Measurements from ENCODE around the gene PDIA5.
A peak's percentile ranks its signal among the peaks of the same experiment; 100 is the strongest.

Gene PDIA5

DNA sequence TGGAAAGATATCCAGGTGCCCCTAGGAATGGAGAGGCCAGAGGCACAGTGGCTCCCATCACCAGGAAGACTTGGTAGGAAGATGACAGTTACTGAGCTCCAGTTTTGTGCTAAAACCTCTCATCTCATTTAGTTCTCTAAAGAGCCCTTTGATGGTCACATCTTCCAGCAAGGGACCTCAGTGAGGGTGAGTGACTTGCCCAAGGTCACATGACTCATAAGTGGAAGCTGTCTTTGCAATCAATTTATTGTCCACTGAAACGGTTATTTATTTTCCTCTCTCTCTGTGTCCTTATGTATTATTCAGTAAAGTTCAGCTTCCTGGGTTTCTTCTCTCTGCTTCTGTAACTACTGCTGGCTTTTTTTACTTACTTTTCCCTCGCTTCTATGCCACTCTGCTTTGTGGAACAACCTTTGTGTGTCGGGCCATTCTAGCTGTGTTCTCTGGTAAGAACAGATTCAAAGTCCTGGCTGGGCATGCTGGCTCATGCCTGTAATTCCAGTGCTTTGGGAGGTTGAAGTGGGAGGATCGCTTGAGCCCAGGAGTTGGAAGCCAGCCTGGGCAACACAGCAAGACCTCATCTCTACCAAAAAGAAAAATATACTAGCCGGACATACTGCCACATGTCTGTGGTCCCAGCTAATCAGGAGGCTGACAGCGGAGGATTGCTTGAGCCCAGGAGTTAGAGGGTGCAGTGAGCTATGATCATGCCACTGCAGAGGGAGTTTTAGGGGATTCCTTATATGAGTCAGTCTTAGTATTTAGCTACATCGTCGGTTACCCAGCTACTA lies 55.9 kb downstream of the PDIA5 start:
- peak; percentile 58 for DNase-seq (ENCODE audit: low read depth)
- TF ChIP-seq, protein P1, sequence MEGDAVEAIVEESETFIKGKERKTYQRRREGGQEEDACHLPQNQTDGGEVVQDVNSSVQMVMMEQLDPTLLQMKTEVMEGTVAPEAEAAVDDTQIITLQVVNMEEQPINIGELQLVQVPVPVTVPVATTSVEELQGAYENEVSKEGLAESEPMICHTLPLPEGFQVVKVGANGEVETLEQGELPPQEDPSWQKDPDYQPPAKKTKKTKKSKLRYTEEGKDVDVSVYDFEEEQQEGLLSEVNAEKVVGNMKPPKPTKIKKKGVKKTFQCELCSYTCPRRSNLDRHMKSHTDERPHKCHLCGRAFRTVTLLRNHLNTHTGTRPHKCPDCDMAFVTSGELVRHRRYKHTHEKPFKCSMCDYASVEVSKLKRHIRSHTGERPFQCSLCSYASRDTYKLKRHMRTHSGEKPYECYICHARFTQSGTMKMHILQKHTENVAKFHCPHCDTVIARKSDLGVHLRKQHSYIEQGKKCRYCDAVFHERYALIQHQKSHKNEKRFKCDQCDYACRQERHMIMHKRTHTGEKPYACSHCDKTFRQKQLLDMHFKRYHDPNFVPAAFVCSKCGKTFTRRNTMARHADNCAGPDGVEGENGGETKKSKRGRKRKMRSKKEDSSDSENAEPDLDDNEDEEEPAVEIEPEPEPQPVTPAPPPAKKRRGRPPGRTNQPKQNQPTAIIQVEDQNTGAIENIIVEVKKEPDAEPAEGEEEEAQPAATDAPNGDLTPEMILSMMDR (IDR thresholded peaks at IDR 0.05; ENCODE audit: insufficient read depth, low read depth, low read length, missing control alignments) = no peak
- no peak overlapping the region for H3K4me3 ChIP-seq (ENCODE audit: low read length)

DNA sequence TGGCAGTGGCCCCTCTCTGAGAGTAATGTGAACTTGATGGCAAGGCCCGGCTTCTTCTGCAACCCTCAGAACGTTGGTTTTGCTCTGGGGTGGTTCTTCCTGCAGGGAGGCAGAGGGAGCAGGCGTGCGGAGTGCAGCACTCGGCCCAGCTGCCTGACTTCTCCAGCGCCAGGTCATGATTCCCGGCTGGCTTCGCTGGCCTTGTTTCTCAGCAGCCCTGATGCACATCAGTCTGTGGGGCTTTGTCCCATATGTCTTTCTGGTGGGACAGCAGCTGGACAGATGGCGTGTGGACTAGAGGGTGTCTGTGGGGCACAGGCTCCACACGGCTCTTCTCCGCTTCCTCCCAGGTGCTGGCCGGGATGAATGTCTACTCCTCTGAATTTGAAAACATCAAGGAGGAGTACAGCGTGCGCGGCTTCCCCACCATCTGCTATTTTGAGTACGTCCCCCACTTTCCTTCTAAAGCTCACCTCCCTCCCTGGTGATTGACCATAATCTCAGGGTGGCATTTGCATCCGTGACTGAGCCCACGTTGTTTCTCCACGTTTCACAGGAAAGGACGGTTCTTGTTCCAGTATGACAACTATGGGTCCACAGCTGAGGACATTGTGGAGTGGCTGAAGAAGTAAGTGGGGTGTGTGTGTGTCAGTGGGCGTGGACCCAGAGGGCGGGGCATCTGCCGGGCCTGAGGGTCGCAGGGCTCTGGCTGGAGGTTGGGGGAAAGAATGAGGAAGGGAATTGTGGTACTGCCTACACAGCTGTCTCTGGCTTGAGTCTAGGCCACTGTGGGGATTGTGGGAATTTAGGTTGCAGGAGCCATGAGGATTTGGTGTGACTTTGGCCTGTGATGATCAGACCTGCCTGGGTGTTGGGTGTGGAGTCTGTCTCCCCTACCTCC lies 57.1 kb downstream of the PDIA5 start:
- DNase-seq (ENCODE audit: low read depth) = no peak
- TF ChIP-seq, protein P1 (IDR thresholded peaks at IDR 0.05; ENCODE audit: insufficient read depth, low read depth, low read length, missing control alignments) = no peak
- H3K4me3 ChIP-seq (ENCODE audit: low read length) = no peak overlapping the region

DNA sequence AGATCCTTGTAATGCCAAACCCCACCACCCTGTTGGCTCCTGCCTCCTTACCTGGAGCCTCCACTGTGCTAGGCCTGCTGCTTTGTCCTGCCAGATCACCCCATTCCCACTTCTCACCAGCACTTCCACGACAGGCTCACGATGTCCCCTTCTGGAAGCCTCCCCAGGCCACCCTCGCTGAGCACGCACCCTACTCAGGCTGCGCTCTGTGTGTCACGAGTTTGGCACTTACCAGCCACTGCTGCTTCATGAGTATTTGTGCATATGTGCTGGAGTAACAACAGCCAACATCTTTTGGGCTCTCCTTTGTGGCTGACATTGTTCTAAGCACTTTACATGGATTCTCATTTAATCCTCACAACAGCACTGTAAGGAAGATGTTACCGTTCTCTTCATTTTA lies 58.1 kb downstream of the PDIA5 start:
- no peak overlapping the region for H3K4me3 ChIP-seq (ENCODE audit: low read length)

DNA sequence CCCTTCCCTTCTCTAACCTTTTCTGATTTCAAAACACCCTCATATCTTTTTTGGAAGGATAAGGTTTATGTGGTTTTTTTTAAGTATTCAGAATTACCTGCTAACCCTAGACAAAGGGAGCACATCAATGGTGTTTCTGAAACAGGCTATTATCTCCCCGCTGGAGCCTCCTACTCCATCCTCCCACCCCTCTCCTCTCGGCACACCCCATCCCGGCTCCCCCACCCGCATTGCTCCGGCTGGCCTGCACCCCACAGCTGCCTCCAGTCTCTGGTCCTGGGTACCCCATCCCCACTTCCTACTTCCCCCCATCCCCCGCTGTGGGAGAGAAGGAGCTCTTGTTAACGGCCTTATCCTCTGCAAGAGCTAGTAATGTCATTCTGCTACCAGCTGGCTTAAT lies 59.2 kb downstream of the PDIA5 start:
- H3K4me3 ChIP-seq (ENCODE audit: low read length) = no peak overlapping the region
- DNase-seq (ENCODE audit: low read depth) = no peak
- TF ChIP-seq, protein P1 (IDR thresholded peaks at IDR 0.05; ENCODE audit: insufficient read depth, low read depth, low read length, missing control alignments) = no peak

More for the DNA sequence above, 58.1 kb downstream of the PDIA5 start:
- TF ChIP-seq, protein P1 (IDR thresholded peaks at IDR 0.05; ENCODE audit: insufficient read depth, low read depth, low read length, missing control alignments) = no peak
- DNase-seq (ENCODE audit: low read depth) = no peak

DNA sequence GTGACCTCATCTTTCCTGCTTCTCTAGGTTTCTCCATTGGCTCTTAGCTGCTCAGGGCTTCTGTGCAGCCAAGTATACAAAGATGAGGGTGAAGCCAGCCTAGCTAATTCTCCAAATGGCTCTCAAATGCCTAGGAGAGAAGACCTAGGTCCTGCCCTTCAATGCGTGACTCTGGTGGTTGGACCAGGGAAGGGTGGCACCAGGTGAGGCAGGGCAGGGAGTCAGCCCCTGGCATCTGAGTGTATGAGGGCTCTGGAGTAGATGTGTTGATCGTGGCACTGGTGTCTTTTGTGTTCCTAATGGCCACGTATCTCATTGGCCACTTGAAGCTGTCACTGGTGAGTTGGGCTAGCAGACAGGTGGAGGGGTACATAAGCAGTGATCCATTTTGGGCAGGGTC lies 59.8 kb downstream of the PDIA5 start:
- DNase-seq (ENCODE audit: low read depth) = no peak
- no peak overlapping the region for H3K4me3 ChIP-seq (ENCODE audit: low read length)
- TF ChIP-seq, protein P1 (IDR thresholded peaks at IDR 0.05; ENCODE audit: insufficient read depth, low read depth, low read length, missing control alignments) = no peak

DNA sequence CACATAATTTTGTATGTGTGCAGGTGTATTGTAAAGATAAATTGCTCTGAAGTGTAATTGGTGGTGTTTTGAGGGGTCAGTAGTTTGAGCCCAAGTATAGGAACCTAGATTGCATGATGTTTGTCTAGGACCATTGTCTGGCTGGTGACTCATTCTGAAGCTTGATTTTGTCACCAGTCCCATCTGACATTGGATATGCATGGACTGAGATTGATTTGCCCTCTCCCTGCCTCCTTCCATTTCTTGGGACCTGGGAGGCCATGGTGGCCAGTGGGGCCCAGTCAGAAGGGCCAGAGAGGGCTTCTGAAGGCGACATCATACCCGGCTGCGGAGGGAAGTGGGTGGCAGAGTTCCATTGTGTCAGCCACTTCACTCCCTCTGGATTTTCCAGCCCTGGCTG lies 62.3 kb downstream of the PDIA5 start:
- no peak overlapping the region for H3K4me3 ChIP-seq (ENCODE audit: low read length)
- TF ChIP-seq, protein P1 (IDR thresholded peaks at IDR 0.05; ENCODE audit: insufficient read depth, low read depth, low read length, missing control alignments) = no peak
- no peak for DNase-seq (ENCODE audit: low read depth)

All from epithelial cell of esophagus (primary cell).